ENCODE data around the gene GAREM1. TPM values are rescaled to one million over a fixed set of nuclear protein-coding genes. Genes with fewer than 3 reads are reported as not detected.

GAREM1 gene
- total RNA-seq, 1 donor from 2014 or later = 1.7 TPM

GRCh38 chr18:32249147-32249929, 221.3 kb downstream of the GAREM1 start:
- Mint-ChIP-seq H3K9me3 (ENCODE audit: unreplicated experiment) (no peaks in the 10 kb centered on the region), H3K36me3 (ENCODE audit: unreplicated experiment) (no peaks in the 10 kb centered on the region), H3K4me1 (ENCODE audit: unreplicated experiment) (no peaks in the 10 kb centered on the region), H3K27me3 (ENCODE audit: unreplicated experiment) (peaks cover 17% of the 10 kb centered on the region), H3K27ac (ENCODE audit: unreplicated experiment) (no peak overlapping the region), H3K4me3 (ENCODE audit: unreplicated experiment) (no peak overlapping the region)
- TF ChIP-seq, protein P1, sequence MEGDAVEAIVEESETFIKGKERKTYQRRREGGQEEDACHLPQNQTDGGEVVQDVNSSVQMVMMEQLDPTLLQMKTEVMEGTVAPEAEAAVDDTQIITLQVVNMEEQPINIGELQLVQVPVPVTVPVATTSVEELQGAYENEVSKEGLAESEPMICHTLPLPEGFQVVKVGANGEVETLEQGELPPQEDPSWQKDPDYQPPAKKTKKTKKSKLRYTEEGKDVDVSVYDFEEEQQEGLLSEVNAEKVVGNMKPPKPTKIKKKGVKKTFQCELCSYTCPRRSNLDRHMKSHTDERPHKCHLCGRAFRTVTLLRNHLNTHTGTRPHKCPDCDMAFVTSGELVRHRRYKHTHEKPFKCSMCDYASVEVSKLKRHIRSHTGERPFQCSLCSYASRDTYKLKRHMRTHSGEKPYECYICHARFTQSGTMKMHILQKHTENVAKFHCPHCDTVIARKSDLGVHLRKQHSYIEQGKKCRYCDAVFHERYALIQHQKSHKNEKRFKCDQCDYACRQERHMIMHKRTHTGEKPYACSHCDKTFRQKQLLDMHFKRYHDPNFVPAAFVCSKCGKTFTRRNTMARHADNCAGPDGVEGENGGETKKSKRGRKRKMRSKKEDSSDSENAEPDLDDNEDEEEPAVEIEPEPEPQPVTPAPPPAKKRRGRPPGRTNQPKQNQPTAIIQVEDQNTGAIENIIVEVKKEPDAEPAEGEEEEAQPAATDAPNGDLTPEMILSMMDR (IDR thresholded peaks at IDR 0.05) = no peak
- no peak for DNase-seq (ENCODE audit: extremely low spot score, unreplicated experiment)

GRCh38 chr18:32244881-32245280, 225.8 kb downstream of the GAREM1 start:
- TF ChIP-seq, protein P1 (IDR thresholded peaks at IDR 0.05) = no peak
- H3K4me1 Mint-ChIP-seq (ENCODE audit: unreplicated experiment) = no peaks in the 10 kb centered on the region
- H3K27me3 Mint-ChIP-seq (ENCODE audit: unreplicated experiment) = peaks cover 22% of the 10 kb centered on the region
- no peaks in the 10 kb centered on the region for H3K9me3 Mint-ChIP-seq (ENCODE audit: unreplicated experiment)
- no peak for DNase-seq (ENCODE audit: extremely low spot score, unreplicated experiment)
- H3K27ac Mint-ChIP-seq (ENCODE audit: unreplicated experiment) = no peak overlapping the region
- H3K36me3 Mint-ChIP-seq (ENCODE audit: unreplicated experiment) = no peaks in the 10 kb centered on the region
- no peak overlapping the region for H3K4me3 Mint-ChIP-seq (ENCODE audit: unreplicated experiment)

DNA sequence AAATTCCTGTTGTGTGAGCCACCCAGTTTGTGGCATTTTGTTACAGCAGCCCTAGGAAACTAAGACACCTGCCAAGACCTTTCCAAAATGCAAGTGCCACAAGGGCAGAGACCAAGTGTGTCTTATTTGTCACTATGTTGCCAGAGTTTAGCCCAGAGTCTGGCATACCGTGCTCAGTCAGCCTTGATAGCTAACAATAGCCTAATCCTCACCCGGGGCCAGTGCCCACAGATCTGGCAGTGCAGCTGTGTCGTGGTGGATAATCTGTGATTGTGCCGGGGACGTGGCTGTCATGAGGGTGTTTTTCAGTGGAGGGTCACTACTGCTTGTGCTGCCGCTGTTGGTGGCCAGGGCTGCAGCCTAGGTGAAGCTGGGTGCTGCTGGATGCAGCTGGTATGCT, 227.3 kb downstream of the GAREM1 start:
- Mint-ChIP-seq H3K27me3 (ENCODE audit: unreplicated experiment) (peaks cover 22% of the 10 kb centered on the region), H3K4me1 (ENCODE audit: unreplicated experiment) (no peaks in the 10 kb centered on the region), H3K36me3 (ENCODE audit: unreplicated experiment) (no peaks in the 10 kb centered on the region), H3K27ac (ENCODE audit: unreplicated experiment) (no peak overlapping the region), H3K9me3 (ENCODE audit: unreplicated experiment) (no peaks in the 10 kb centered on the region), H3K4me3 (ENCODE audit: unreplicated experiment) (no peak overlapping the region)
- TF ChIP-seq, protein P1 (IDR thresholded peaks at IDR 0.05) = no peak
- DNase-seq (ENCODE audit: extremely low spot score, unreplicated experiment) = no peak

- H3K27me3 Mint-ChIP-seq (ENCODE audit: unreplicated experiment) = peaks cover 15% of the 10 kb centered on the region
These were observed 228.3 kb downstream of the GAREM1 start for GRCh38 chr18:32242395-32242794.

GRCh38 chr18:32238635-32239268, 231.9 kb downstream of the GAREM1 start:
- H3K27ac Mint-ChIP-seq (ENCODE audit: unreplicated experiment) = no peak overlapping the region
- TF ChIP-seq, protein P1 (IDR thresholded peaks at IDR 0.05) = no peak
- peaks cover 10% of the 10 kb centered on the region for H3K27me3 Mint-ChIP-seq (ENCODE audit: unreplicated experiment)
- no peaks in the 10 kb centered on the region for H3K4me1 Mint-ChIP-seq (ENCODE audit: unreplicated experiment)
- no peaks in the 10 kb centered on the region for H3K36me3 Mint-ChIP-seq (ENCODE audit: unreplicated experiment)
- H3K4me3 Mint-ChIP-seq (ENCODE audit: unreplicated experiment) = no peak overlapping the region
- H3K9me3 Mint-ChIP-seq (ENCODE audit: unreplicated experiment) = peaks cover 3% of the 10 kb centered on the region
- DNase-seq (ENCODE audit: extremely low spot score, unreplicated experiment) = no peak

More at GRCh38 chr18:32242395-32242794, 228.3 kb downstream of the GAREM1 start:
- no peaks in the 10 kb centered on the region for H3K9me3 Mint-ChIP-seq (ENCODE audit: unreplicated experiment)
- DNase-seq (ENCODE audit: extremely low spot score, unreplicated experiment) = no peak
- TF ChIP-seq, protein P1 (IDR thresholded peaks at IDR 0.05) = no peak
- no peaks in the 10 kb centered on the region for H3K36me3 Mint-ChIP-seq (ENCODE audit: unreplicated experiment)
- H3K27ac Mint-ChIP-seq (ENCODE audit: unreplicated experiment) = no peak overlapping the region
- H3K4me3 Mint-ChIP-seq (ENCODE audit: unreplicated experiment) = no peak overlapping the region
- H3K4me1 Mint-ChIP-seq (ENCODE audit: unreplicated experiment) = no peaks in the 10 kb centered on the region
